ENCODE measurements around the gene MRTFA. TPM values are rescaled to one million over a fixed set of nuclear protein-coding genes. Genes with fewer than 3 reads are reported as not detected.
A peak's percentile ranks its signal among the peaks of the same experiment; 100 is the strongest.

The MRTFA gene
- total RNA-seq, 2 experiments from 2014 or later = 47.7 to 66.9 TPM

DNA sequence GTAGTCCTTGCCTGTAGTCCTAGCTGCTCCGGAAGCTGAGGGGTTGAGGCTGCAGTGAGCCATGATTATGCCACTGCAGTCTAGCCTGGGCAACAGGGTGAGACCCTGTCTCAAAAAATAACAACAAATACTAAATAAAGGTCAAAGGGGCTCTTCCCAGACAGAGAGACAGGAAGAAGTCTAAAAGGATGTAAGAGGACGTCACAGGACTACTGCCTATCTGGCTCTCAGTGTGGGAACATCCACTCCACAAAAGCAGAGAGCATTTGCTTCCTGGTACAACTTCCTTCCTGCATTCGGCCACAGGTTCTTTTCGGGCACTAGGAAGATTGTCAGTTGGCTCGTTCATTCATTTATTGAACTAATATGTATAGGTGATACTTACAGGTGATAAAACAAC is 155.5 kb downstream of the MRTFA start:
- H4K20me1 ChIP-seq (ENCODE audit: insufficient read depth, low read length) = no peaks in the 10 kb centered on the region
- ChIA-PET POLR2A (no interaction called here), CTCF (ENCODE audit: unreplicated experiment) (no interaction called here)
- no peaks in the 10 kb centered on the region for H3K9me2 ChIP-seq (ENCODE audit: insufficient read depth, low read length)
- H3K4me2 ChIP-seq (ENCODE audit: low read length) = no peak overlapping the region
- no peaks in the 10 kb centered on the region for H3K9me3 ChIP-seq (ENCODE audit: low read length)
- H2AFZ ChIP-seq (ENCODE audit: low read length) = no peak overlapping the region
- intact Hi-C loops (cut with micrococcal nuclease; ENCODE audit: unreplicated experiment) = no loop called here
- no peak for DNase-seq (ENCODE audit: low spot score)
- no peak overlapping the region for H3K27ac ChIP-seq (ENCODE audit: low read depth, low read length, poor library complexity, severe bottlenecking)
- TF ChIP-seq EZH2phosphoT487 (IDR thresholded peaks at IDR 0.05; ENCODE audit: borderline replicate concordance, low read depth, low read length) = no peak
- TF ChIP-seq, protein P1, sequence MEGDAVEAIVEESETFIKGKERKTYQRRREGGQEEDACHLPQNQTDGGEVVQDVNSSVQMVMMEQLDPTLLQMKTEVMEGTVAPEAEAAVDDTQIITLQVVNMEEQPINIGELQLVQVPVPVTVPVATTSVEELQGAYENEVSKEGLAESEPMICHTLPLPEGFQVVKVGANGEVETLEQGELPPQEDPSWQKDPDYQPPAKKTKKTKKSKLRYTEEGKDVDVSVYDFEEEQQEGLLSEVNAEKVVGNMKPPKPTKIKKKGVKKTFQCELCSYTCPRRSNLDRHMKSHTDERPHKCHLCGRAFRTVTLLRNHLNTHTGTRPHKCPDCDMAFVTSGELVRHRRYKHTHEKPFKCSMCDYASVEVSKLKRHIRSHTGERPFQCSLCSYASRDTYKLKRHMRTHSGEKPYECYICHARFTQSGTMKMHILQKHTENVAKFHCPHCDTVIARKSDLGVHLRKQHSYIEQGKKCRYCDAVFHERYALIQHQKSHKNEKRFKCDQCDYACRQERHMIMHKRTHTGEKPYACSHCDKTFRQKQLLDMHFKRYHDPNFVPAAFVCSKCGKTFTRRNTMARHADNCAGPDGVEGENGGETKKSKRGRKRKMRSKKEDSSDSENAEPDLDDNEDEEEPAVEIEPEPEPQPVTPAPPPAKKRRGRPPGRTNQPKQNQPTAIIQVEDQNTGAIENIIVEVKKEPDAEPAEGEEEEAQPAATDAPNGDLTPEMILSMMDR (conservative IDR thresholded peaks at IDR 0.05; ENCODE audit: low read length) = no peak
- BruUV-seq (replicated peaks) = no TSS peak
- H3K4me1 ChIP-seq (ENCODE audit: insufficient read depth, low read length, poor library complexity, severe bottlenecking) = peaks cover 37% of the 10 kb centered on the region
- no peak overlapping the region for H3K4me3 ChIP-seq (ENCODE audit: low read depth, low read length, poor library complexity, severe bottlenecking)
- no peaks in the 10 kb centered on the region; the same call in 1 of the 2 replicates for H3K36me3 ChIP-seq (ENCODE audit: insufficient read depth, low read length)
- H3K79me2 ChIP-seq (ENCODE audit: insufficient read depth, low read depth, low read length) = peaks cover 6% of the 10 kb centered on the region; the same call in 1 of the 2 replicates

DNA sequence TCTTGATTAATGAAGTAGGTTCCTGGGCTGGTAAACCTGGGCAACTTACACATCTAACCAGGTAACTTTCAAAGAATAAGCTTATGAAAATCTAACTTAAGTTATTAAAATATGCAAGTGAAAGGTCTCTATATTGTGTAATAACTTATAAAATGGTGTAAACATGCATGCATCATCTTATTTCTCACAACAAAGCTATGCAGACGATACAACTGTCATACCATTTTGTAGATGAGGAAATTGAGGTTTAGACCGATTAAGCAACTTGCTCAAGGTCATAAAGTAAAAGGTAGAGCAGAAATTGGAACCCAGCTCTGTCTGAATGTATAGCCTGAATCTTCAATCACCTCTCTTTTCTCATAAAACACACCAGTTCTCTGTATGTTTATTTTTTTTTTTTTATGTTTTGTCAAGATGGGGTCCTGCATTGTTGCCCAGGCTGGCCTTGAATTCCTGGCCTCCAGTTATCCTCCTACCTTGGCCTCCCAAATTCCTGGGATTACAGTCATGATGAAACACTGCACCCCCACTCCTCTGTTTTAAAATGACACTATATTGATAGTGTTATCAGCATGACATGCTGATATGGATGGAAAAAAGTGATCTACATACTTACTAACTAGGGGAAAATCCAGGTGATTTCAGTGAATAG is 156.5 kb downstream of the MRTFA start:
- DNase-seq (ENCODE audit: low spot score) = no peak
- Histone ChIP-seq H2AFZ (ENCODE audit: low read length) (no peak overlapping the region), H3K4me3 (ENCODE audit: low read depth, low read length, poor library complexity, severe bottlenecking) (no peak overlapping the region), H3K36me3 (ENCODE audit: insufficient read depth, low read length) (no peaks in the 10 kb centered on the region; the same call in 1 of the 2 replicates), H3K79me2 (ENCODE audit: insufficient read depth, low read depth, low read length) (peaks cover 11% of the 10 kb centered on the region; the same call in 1 of the 2 replicates), H3K4me1 (ENCODE audit: insufficient read depth, low read length, poor library complexity, severe bottlenecking) (peaks cover 40% of the 10 kb centered on the region), H3K9me3 (ENCODE audit: low read length) (no peaks in the 10 kb centered on the region), H3K9me2 (ENCODE audit: insufficient read depth, low read length) (no peaks in the 10 kb centered on the region), H3K27ac (ENCODE audit: low read depth, low read length, poor library complexity, severe bottlenecking) (no peak overlapping the region), H3K4me2 (ENCODE audit: low read length) (no peak overlapping the region), H4K20me1 (ENCODE audit: insufficient read depth, low read length) (no peaks in the 10 kb centered on the region)
- ChIA-PET CTCF (ENCODE audit: unreplicated experiment) (no interaction called here), POLR2A (interaction anchor here (0.5 to 1.1 kb wide), 3 partner anchors 41 to 401 kb away, joined by 3 to 5 read pairs (median 4); no protein-coding TSS in a partner anchor)
- no TSS peak for BruUV-seq (replicated peaks)
- intact Hi-C loops (cut with micrococcal nuclease; ENCODE audit: unreplicated experiment) = no loop called here
- TF ChIP-seq EZH2phosphoT487 (IDR thresholded peaks at IDR 0.05; ENCODE audit: borderline replicate concordance, low read depth, low read length) = no peak
- TF ChIP-seq, protein P1 (conservative IDR thresholded peaks at IDR 0.05; ENCODE audit: low read length) = no peak

DNA sequence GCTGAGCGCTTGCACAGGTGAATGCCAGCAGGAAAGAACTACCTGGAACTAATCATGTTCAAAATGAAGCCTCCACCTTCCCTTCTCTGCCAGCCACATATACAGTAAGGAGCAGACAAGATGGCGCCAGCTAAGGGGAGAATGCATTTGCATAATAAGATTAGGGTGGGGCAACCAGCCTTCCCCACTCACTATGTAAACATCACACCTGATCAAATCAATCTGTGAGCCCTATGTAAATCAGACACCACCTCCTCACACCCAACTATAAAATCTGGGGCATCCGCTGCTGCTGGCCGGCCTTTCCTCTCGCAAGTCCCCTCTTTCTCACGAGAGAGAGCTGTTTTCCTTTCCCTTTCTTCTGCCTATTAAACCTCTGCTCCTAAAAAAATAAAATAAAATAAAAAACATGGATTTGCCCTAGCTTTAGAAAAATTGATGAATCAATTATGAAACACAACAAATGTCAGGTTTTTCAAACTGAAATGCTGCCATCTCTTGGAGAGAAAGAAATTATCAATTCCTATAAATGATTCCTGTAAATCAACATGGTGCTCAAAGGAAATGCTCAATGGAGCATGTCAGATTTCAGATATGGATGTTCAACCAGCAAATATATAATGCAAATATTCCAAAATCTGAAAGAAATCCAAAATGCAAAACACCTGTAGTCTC is 157.3 kb downstream of the MRTFA start:
- H3K4me3 ChIP-seq (ENCODE audit: low read depth, low read length, poor library complexity, severe bottlenecking) = no peak overlapping the region
- H3K9me3 ChIP-seq (ENCODE audit: low read length) = no peaks in the 10 kb centered on the region
- peaks cover 48% of the 10 kb centered on the region for H3K4me1 ChIP-seq (ENCODE audit: insufficient read depth, low read length, poor library complexity, severe bottlenecking)
- no TSS peak for BruUV-seq (replicated peaks)
- no peak for DNase-seq (ENCODE audit: low spot score)
- H3K9me2 ChIP-seq (ENCODE audit: insufficient read depth, low read length) = no peaks in the 10 kb centered on the region
- intact Hi-C loops (cut with micrococcal nuclease; ENCODE audit: unreplicated experiment) = no loop called here
- TF ChIP-seq EZH2phosphoT487 (IDR thresholded peaks at IDR 0.05; ENCODE audit: borderline replicate concordance, low read depth, low read length) = no peak
- TF ChIP-seq, protein P1 (conservative IDR thresholded peaks at IDR 0.05; ENCODE audit: low read length) = peak; percentile 73
- peaks cover 11% of the 10 kb centered on the region; the same call in 1 of the 2 replicates for H3K79me2 ChIP-seq (ENCODE audit: insufficient read depth, low read depth, low read length)
- CTCF ChIA-PET (ENCODE audit: unreplicated experiment) = no interaction called here
- no peak overlapping the region for H2AFZ ChIP-seq (ENCODE audit: low read length)
- H4K20me1 ChIP-seq (ENCODE audit: insufficient read depth, low read length) = no peaks in the 10 kb centered on the region
- no peak overlapping the region for H3K4me2 ChIP-seq (ENCODE audit: low read length)
- H3K36me3 ChIP-seq (ENCODE audit: insufficient read depth, low read length) = no peaks in the 10 kb centered on the region; the same call in 1 of the 2 replicates
- POLR2A ChIA-PET = interaction anchor here (0.6 to 1.1 kb wide), 2 partner anchors 80 to 117 kb away, joined by 3 read pairs; no protein-coding TSS in a partner anchor
- no peak overlapping the region for H3K27ac ChIP-seq (ENCODE audit: low read depth, low read length, poor library complexity, severe bottlenecking)
